KBM-7 (cell line): ENCODE measurements around the gene KCNK6.

Experiments
- DNase-seq: peaks from one replicate; pipeline ENCODE4 v3.0.0-alpha.2; 2015
- in situ Hi-C: fragments of 300-500 bp; cut with MboI; formaldehyde crosslinking; loops from 2 replicates; pipeline ENCODE4 v1.14.3; 2020; ENCODE audit warnings: low sequenced_read_pairs, low pct_unique_long_range_greater_than_20kb, mixed read lengths

The KCNK6 gene

GRCh38 chr19:38319421-38320258 is at the start of gene KCNK6:
Gene KCNK6 (plus strand): TSS chr19:38319845. CDS start chr19:38319951, 106 bp downstream.
- peak; percentile 50 for DNase-seq
- in situ Hi-C loops: loop anchor here (10.0 kb wide), 1 partner anchor 65 kb away; the partner anchor contains the start of gene PPP1R14A

GRCh38 chr19:38270587-38271167 is 49.0 kb upstream of the KCNK6 start:
- in situ Hi-C loops: no loop called here
- DNase-seq: no peak

GRCh38 chr19:38273499-38273898 is 46.1 kb upstream of the KCNK6 start:
- in situ Hi-C loops: no loop called here
- DNase-seq: no peak

GRCh38 chr19:38274739-38275138 is 44.9 kb upstream of the KCNK6 start:
- in situ Hi-C loops: no loop called here
- no peak for DNase-seq

- in situ Hi-C loops: no loop called here
- DNase-seq: no peak
Observed at GRCh38 chr19:38276942-38277517, 42.6 kb upstream of the KCNK6 start.

GRCh38 chr19:38277549-38277948 is 42.1 kb upstream of the KCNK6 start:
- in situ Hi-C loops: no loop called here
- DNase-seq: no peak

GRCh38 chr19:38277969-38278680 is 41.5 kb upstream of the KCNK6 start:
- no peak for DNase-seq
- in situ Hi-C loops: no loop called here

- in situ Hi-C loops: no loop called here
- no peak for DNase-seq
Observed at GRCh38 chr19:38278751-38279150, 40.9 kb upstream of the KCNK6 start.

GRCh38 chr19:38280030-38280921 is 39.4 kb upstream of the KCNK6 start:
- in situ Hi-C loops: no loop called here
- DNase-seq: no peak

- no peak for DNase-seq
- in situ Hi-C loops: no loop called here
Observed at GRCh38 chr19:38281811-38282566, 37.7 kb upstream of the KCNK6 start.

- in situ Hi-C loops: no loop called here
- no peak for DNase-seq
Observed at GRCh38 chr19:38283271-38283670, 36.4 kb upstream of the KCNK6 start.

- in situ Hi-C loops: no loop called here
Observed at GRCh38 chr19:38284422-38284821, 35.2 kb upstream of the KCNK6 start.

GRCh38 chr19:38285567-38285966 is 34.1 kb upstream of the KCNK6 start:
- DNase-seq: no peak
- in situ Hi-C loops: no loop called here

More at GRCh38 chr19:38284422-38284821, 35.2 kb upstream of the KCNK6 start:
- DNase-seq: peak; percentile 87

- peak; percentile 81 for DNase-seq
- in situ Hi-C loops: no loop called here
Observed at GRCh38 chr19:38287604-38288003, 32.0 kb upstream of the KCNK6 start.

GRCh38 chr19:38288123-38288855 is 31.4 kb upstream of the KCNK6 start:
- in situ Hi-C loops: no loop called here
- DNase-seq: no peak

- in situ Hi-C loops: no loop called here
Observed at GRCh38 chr19:38289955-38290354, 29.7 kb upstream of the KCNK6 start.

GRCh38 chr19:38290631-38291147 is 29.0 kb upstream of the KCNK6 start:
- in situ Hi-C loops: no loop called here
- no peak for DNase-seq

More at GRCh38 chr19:38289955-38290354, 29.7 kb upstream of the KCNK6 start:
- no peak for DNase-seq
